Measurements from ENCODE around the gene ADAMTS12.

DNA sequence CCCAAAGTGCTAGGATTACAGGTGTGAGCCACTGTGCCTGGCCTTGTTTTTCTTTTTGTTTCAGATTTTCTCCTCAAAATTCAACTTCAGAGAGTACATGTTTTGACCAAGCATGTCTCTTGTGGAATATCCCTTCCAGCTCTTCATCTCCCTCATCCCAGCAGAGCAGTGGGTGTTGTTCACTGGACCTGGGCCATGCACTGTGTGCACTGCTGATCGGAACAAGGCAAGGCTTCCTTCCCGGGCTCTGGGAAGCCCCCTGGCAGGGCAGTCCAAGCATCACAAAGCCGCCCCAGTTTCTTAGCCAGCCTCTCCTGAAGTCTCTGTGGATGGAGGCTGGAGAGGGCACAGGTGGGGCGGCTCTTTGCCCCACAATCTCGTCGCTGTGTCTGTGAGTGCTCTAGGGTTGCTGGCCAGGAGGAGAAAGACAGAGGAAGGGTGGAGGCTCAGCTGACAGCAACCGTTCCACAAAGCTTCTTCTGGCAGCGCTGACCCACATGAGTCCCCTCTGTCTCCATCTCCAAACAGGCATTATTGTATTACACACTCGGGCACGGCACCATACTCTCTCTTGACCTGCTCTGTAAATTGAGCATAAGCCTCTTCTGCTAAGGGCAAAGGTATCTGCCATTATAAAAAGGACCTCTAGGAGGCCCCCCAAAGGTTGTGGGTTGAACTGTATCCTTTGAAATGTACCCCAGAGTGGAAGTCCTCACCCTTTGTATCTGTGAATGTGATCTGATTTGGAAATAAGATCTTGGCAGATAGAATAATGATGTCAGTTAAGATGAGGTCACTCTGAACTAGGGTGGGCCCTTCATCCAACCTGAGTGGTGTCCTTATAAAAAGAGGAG, 361.4 kb downstream of the ADAMTS12 start:
- TF ChIP-seq, protein P1, sequence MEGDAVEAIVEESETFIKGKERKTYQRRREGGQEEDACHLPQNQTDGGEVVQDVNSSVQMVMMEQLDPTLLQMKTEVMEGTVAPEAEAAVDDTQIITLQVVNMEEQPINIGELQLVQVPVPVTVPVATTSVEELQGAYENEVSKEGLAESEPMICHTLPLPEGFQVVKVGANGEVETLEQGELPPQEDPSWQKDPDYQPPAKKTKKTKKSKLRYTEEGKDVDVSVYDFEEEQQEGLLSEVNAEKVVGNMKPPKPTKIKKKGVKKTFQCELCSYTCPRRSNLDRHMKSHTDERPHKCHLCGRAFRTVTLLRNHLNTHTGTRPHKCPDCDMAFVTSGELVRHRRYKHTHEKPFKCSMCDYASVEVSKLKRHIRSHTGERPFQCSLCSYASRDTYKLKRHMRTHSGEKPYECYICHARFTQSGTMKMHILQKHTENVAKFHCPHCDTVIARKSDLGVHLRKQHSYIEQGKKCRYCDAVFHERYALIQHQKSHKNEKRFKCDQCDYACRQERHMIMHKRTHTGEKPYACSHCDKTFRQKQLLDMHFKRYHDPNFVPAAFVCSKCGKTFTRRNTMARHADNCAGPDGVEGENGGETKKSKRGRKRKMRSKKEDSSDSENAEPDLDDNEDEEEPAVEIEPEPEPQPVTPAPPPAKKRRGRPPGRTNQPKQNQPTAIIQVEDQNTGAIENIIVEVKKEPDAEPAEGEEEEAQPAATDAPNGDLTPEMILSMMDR (conservative IDR thresholded peaks at IDR 0.05), result no peak
- no peak for TF ChIP-seq ZFX (IDR thresholded peaks at IDR 0.05)
